A673 (cell line): Measurements from ENCODE around the gene BEST1.

Experiments used
- CTCF ChIP-seq: fragments of 300-800, 200-600 bp; sonication (generic); conservative IDR thresholded peaks from 2 replicates; pipeline ENCODE4 v1.5.1; 2017; ENCODE audit warnings: low read depth, mild to moderate bottlenecking, antibody characterized with exemption, low read length, moderate library complexity, mixed read lengths
- EZH2 ChIP-seq: fragments of 200-600 bp; sonication (generic); IDR thresholded peaks from 2 replicates; pipeline ENCODE4 v1.6.1; 2017; ENCODE audit warnings: borderline replicate concordance, low read depth, mild to moderate bottlenecking, mixed read lengths, antibody characterized with exemption, low read length; ENCODE audit not compliant: poor library complexity, severe bottlenecking

- no peak for TF ChIP-seq EZH2
- no peak for TF ChIP-seq CTCF
Observed at GRCh38 chr11:61905801-61906521, 44.2 kb upstream of the BEST1 start.
